ENCODE results near the gene TP73. TPM values are rescaled to one million over a fixed set of nuclear protein-coding genes. Genes with fewer than 3 reads are reported as not detected.

The TP73 gene
- total and polyA plus RNA-seq, 4 experiments from 2014 or later: 0.15 to 0.17 TPM; not detected in 2

DNA sequence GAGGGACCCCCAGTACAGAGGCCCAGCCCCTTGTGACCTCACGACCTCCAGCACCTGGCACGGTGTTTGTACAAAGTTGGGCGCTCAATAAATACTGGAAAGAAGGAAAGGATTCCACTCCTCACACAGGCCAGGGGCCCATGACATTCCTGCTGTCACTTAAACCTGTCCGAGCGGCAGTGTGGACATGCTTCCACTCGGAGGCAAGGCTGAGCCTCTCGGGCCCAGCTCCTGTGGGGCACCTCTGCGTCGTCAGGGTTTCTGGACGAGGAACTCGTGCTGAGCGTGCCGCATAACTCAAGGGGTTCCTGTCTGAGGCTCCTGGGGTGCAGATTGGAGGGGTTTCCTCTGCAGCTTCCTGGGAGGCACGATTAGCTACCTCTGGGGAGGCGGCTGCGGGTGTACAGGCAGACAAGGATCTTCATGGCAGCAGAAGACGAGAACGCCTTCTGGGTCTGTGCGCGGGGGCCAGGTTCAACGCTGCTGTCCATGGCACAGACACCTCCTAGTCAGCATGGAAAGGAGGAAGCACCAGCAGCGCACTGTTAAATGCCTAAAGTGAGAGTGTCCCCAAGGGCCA, 116.6 kb downstream of the TP73 start:
- intact Hi-C loops (cut with micrococcal nuclease): no loop called here
- POLR2A ChIA-PET (ENCODE audit: partially characterized antibody): no interaction called here

DNA sequence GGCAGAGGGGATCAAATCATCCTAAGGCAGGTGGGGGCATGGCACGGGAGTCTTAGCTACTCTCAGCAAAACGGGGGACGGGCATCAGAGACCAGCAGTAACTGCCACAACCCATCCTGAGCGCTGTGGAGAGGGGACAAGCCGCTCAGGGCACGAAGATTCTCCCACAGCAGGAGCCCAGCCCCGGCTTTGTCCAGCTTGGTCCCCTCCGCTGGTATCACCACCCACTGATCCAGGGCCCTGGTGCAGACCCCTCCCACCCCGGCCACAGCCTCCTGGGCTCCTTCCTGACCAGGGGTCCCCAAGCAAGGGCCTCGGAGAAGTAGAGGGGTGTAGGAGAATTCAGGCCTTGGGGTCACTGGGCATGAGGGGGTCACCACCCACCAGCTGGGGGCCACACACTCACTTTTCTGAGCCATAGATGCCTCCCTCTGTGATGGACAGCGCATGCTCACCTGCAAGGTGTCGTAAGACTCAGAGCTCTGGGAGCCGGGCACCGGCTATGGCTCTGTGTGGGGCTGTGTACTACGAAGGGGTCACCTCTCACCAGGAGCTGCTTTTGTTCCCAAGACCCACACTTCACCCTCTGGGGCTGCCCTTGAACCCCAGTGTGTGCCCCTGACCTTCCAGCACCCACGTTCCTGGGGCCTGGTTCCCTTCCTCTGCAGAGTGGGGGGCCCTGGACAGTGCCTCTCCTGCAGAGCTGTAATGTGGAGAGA, 117.9 kb downstream of the TP73 start:
- Histone ChIP-seq H3K27ac (ENCODE audit: low read depth, low read length) (no peak overlapping the region), H3K4me1 (ENCODE audit: insufficient read depth, low read length) (peaks cover 19% of the 10 kb centered on the region), H3K9me3 (ENCODE audit: control insufficient read depth in 1 of 2, low read length in 2 of 2) (no peaks in the 10 kb centered on the region), H3K36me3 (ENCODE audit: insufficient read depth, low read length) (no peaks in the 10 kb centered on the region), H3K27me3 (ENCODE audit: insufficient read depth, low read length) (no peaks in the 10 kb centered on the region), H3K4me3 (ENCODE audit: low read length in 2 of 2) (no peak overlapping the region)
- intact Hi-C loops (cut with micrococcal nuclease): no loop called here
- peaks cover 0 to 10% of the 10 kb centered on the region in 2 donors for H3K27me3 Mint-ChIP-seq
- no peak for DNase-seq
- H3K4me1 Mint-ChIP-seq: peaks cover 2 to 17% (median 6%) of the 10 kb centered on the region in 4 donors
- H3K4me3 Mint-ChIP-seq: peak overlapping the region in 6 of 8 donors; percentile 17 to 55 (median 44)
- no peaks in the 10 kb centered on the region for H3K9me3 Mint-ChIP-seq
- H3K36me3 Mint-ChIP-seq: no peaks in the 10 kb centered on the region
- ChIA-PET CTCF (ENCODE audit: partially characterized antibody) (no interaction called here), POLR2A (ENCODE audit: partially characterized antibody) (no interaction called here)
- H3K27ac Mint-ChIP-seq: no peak overlapping the region

More for the DNA sequence above, 116.6 kb downstream of the TP73 start:
- no peak overlapping the region for H3K4me3 Mint-ChIP-seq
- H3K36me3 Mint-ChIP-seq: no peaks in the 10 kb centered on the region
- Histone ChIP-seq H3K4me3 (ENCODE audit: low read length in 2 of 2) (no peak overlapping the region), H3K36me3 (ENCODE audit: insufficient read depth, low read length) (no peaks in the 10 kb centered on the region), H3K27me3 (ENCODE audit: insufficient read depth, low read length) (no peaks in the 10 kb centered on the region), H3K27ac (ENCODE audit: low read depth, low read length) (no peak overlapping the region), H3K4me1 (ENCODE audit: insufficient read depth, low read length) (peaks cover 16% of the 10 kb centered on the region), H3K9me3 (ENCODE audit: control insufficient read depth in 1 of 2, low read length in 2 of 2) (no peaks in the 10 kb centered on the region)
- H3K27ac Mint-ChIP-seq: no peak overlapping the region
- H3K27me3 Mint-ChIP-seq: peaks cover 4 to 14% of the 10 kb centered on the region in 2 donors
- no peaks in the 10 kb centered on the region for H3K9me3 Mint-ChIP-seq
- peaks cover 2 to 13% (median 6%) of the 10 kb centered on the region in 4 donors for H3K4me1 Mint-ChIP-seq
- CTCF ChIA-PET (ENCODE audit: partially characterized antibody): interaction anchor here (1.1 to 1.2 kb wide), 2 partner anchors 12 to 44 kb away, joined by 3 to 4 read pairs; no protein-coding TSS in a partner anchor
- DNase-seq: no peak

DNA sequence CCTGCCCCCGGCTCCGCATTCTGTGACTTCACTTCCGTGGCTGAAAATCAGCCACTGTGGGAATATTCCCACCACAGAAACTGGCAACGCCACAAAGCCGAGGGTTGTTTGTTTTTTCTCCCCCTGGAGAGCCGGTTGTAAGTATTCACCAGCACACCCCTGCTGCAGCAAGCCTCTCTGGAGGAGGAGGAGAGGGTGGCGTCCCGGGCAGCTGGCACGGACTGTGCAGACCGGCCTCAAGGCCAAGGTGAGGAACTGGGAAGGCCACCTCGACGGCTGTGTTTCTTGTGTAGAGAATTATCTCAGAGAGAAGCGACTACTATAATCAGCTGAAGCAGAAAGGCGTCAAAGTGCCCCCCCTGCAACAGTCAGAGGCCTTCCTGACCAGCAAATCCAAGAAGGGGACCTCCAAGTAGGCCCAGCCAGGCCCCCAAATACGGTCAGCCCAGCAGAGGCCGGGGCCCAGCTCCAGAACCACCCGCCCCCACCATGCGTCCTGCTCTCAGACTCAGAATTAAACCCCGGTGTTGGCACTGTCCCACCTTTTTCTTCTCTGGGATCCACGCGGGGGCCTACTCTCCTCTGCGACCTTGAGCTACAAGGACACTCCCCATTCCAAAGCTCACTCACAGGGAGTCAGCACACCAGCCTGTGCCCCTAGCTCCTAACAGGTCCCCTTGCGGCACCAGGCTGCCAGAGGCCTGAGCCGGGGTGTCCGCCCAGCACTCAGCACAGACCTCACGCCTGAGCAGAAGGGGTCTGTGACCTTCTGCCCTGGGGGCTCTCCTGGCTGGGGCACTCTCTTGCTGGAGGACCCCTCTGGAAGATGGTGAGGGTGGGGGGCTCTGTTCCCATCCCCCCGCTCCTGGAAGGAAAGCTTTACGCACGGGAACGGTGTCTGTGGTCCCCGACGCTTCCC, 119.1 kb downstream of the TP73 start:
- H3K4me1 ChIP-seq (ENCODE audit: insufficient read depth, low read length): peaks cover 28% of the 10 kb centered on the region
- Mint-ChIP-seq H3K36me3 (no peaks in the 10 kb centered on the region), H3K27me3 (peaks cover 0 to 6% of the 10 kb centered on the region in 2 donors), H3K27ac (peak overlapping the region in 2 of 7 donors; percentile 25 to 72), H3K4me1 (peaks cover 4 to 26% (median 11%) of the 10 kb centered on the region in 4 donors), H3K4me3 (peak overlapping the region; percentile 56 to 81 (median 68)), H3K9me3 (no peaks in the 10 kb centered on the region)
- H3K27me3 ChIP-seq (ENCODE audit: insufficient read depth, low read length): no peaks in the 10 kb centered on the region
- H3K27ac ChIP-seq (ENCODE audit: low read depth, low read length): no peak overlapping the region
- POLR2A ChIA-PET (ENCODE audit: partially characterized antibody): interaction anchor here (0.6 kb wide), 1 partner anchor 160 kb away, joined by 3 read pairs; no protein-coding TSS in a partner anchor
- no peaks in the 10 kb centered on the region for H3K36me3 ChIP-seq (ENCODE audit: insufficient read depth, low read length)
- DNase-seq: no peak
- H3K9me3 ChIP-seq (ENCODE audit: control insufficient read depth in 1 of 2, low read length in 2 of 2): no peaks in the 10 kb centered on the region
- peak overlapping the region; percentile 14 to 60 for H3K4me3 ChIP-seq (ENCODE audit: low read length in 2 of 2)
- CTCF ChIA-PET (ENCODE audit: partially characterized antibody): no interaction called here
- intact Hi-C loops (cut with micrococcal nuclease): loop anchor here (1.0 kb wide), 3 partner anchors 24 to 147 kb away; partner anchors contain the start of gene C1orf174

DNA sequence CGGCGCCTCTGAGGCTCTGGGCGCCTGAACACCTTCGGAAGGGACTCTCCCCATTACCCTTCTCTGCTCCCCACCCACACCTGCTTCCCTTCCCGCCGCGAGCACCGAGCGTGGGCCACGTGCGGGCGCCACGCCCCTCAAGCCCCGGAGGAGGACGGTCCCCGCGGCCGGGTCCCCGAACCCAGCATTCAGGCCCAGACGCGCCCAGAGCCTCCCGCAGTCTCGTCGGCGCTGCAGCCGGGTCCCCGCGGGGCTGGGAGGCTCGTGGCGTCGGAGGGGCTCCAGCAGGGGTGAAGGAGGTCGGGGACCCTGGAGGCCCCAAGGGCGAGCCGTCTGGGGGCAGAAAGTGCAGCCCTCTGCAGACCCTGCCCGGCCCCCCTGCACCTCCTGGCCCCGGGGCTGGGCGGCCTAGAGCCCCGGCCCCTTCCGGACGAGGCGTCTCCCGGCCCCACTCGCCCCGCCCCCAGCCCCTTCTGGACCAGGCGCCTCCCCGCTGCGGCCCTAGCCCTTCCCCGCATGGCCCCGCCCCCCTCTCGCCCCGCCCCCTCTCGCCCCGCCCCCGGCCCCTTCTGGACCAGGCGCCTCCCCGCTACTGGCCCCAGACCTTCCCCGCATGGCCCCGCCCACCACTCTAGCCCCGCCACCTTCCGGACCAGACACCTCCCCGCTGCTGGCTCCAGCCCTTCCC, 119.9 kb downstream of the TP73 start:
- no peaks in the 10 kb centered on the region for H3K36me3 Mint-ChIP-seq
- no peaks in the 10 kb centered on the region for H3K9me3 Mint-ChIP-seq
- H3K27ac Mint-ChIP-seq: peak overlapping the region in 2 of 7 donors; percentile 25 to 72
- H3K4me3 Mint-ChIP-seq: peak overlapping the region; percentile 56 to 81 (median 68)
- POLR2A ChIA-PET (ENCODE audit: partially characterized antibody): interaction anchor here (0.6 kb wide), 1 partner anchor 160 kb away, joined by 3 read pairs; no protein-coding TSS in a partner anchor
- H3K4me1 ChIP-seq (ENCODE audit: insufficient read depth, low read length): peaks cover 28% of the 10 kb centered on the region
- peak; percentile 82 to 92 (median 83) for DNase-seq
- no peak overlapping the region for H3K27ac ChIP-seq (ENCODE audit: low read depth, low read length)
- H3K4me3 ChIP-seq (ENCODE audit: low read length in 2 of 2): peak overlapping the region; percentile 14 to 60
- H3K9me3 ChIP-seq (ENCODE audit: control insufficient read depth in 1 of 2, low read length in 2 of 2): no peaks in the 10 kb centered on the region
- H3K36me3 ChIP-seq (ENCODE audit: insufficient read depth, low read length): no peaks in the 10 kb centered on the region
- no peaks in the 10 kb centered on the region for H3K27me3 ChIP-seq (ENCODE audit: insufficient read depth, low read length)
- intact Hi-C loops (cut with micrococcal nuclease): loop anchor here (1.0 kb wide), 3 partner anchors 25 to 148 kb away; partner anchors contain the start of gene C1orf174
- peaks cover 4 to 28% (median 11%) of the 10 kb centered on the region in 4 donors for H3K4me1 Mint-ChIP-seq
- CTCF ChIA-PET (ENCODE audit: partially characterized antibody): no interaction called here
- peaks cover 0 to 6% of the 10 kb centered on the region in 2 donors for H3K27me3 Mint-ChIP-seq

DNA sequence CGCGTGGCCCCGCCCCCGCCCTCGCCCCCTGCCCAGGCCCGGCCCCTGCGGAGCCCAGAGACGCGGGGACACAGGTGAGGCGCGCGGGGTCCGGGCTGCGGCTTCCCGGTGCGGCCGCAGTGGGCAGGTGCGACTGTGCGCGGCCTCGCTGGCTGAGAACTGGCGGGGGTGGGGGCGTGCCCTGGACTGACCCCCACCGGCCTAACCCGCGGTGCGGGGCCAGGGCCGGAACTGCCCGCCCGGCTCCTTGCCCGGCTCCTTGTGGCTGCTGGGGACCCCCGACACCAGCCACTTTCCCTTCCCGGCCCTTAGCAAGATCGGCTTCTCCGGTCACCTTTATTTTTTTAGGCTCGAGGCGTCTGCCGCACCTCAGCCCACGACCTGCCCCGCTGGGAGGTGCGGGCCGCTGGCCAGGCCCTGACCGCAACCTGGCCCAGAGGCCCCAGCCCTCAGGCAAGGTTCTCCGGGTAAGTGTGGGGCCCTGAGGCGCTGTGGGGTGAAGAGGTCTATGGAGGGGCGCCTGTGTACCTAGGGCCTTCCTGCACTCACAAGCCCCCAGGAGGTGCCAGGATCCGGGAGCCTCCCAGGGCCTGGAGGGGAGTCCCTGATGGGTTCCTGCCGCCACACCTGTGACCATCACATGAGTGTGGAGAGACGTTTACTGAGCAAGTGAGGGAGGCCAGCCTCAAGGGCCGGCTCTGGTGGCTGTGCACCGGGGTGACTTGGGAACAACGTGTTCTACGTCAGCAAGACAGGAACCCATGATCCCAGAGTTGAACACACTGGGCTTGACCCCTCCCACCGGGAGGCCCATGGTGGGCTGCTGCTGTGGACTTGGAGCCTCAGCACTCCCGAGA, 120.6 kb downstream of the TP73 start, which contains the start of gene SMIM1:
Gene SMIM1 (plus strand): TSS at position 35 of the 857 bp plus-strand sequence. CDS start 2,625 bp downstream, outside the sequence.
- no peak for DNase-seq
- H3K36me3 ChIP-seq (ENCODE audit: insufficient read depth, low read length): no peaks in the 10 kb centered on the region
- H3K9me3 ChIP-seq (ENCODE audit: control insufficient read depth in 1 of 2, low read length in 2 of 2): no peaks in the 10 kb centered on the region
- ChIA-PET POLR2A (ENCODE audit: partially characterized antibody) (no interaction called here), CTCF (ENCODE audit: partially characterized antibody) (interaction anchor here (1.4 kb wide), 1 partner anchor 14 kb away, joined by 4 read pairs; no protein-coding TSS in a partner anchor)
- intact Hi-C loops (cut with micrococcal nuclease): loop anchor here (1.0 kb wide), 3 partner anchors 26 to 149 kb away; partner anchors contain the start of gene C1orf174
- peak within 1 kb of the TSS; percentile 56 to 81 (median 68) for H3K4me3 Mint-ChIP-seq
- H3K27ac Mint-ChIP-seq: peak within 1 kb of the TSS in 4 of 7 donors; percentile 25 to 72 (median 54)
- H3K27me3 Mint-ChIP-seq: peaks cover 0 to 2% of the 10 kb centered on the region in 2 donors
- peak within 1 kb of the TSS; percentile 14 to 60 for H3K4me3 ChIP-seq (ENCODE audit: low read length in 2 of 2)
- H3K36me3 Mint-ChIP-seq: no peaks in the 10 kb centered on the region
- peaks cover 28% of the 10 kb centered on the region for H3K4me1 ChIP-seq (ENCODE audit: insufficient read depth, low read length)
- peak within 1 kb of the TSS; percentile 47 for H3K27ac ChIP-seq (ENCODE audit: low read depth, low read length)
- no peaks in the 10 kb centered on the region for H3K27me3 ChIP-seq (ENCODE audit: insufficient read depth, low read length)
- H3K4me1 Mint-ChIP-seq: peaks cover 4 to 28% (median 11%) of the 10 kb centered on the region in 4 donors
- no peaks in the 10 kb centered on the region for H3K9me3 Mint-ChIP-seq

All from CD4-positive, alpha-beta memory T cell (primary cell).